GM19328 (cell line): ENCODE measurements around the gene CCDC6.

ENCODE experiments used
- ATAC-seq: cut with Tn5 transposase; IDR thresholded peaks from one replicate; pipeline ENCODE4 v1.9.1; 2021; ENCODE audit warnings: mild to moderate bottlenecking, moderate library complexity; ENCODE audit not compliant: unreplicated experiment

Gene CCDC6

GRCh38 chr10:59856104-59856503, 50.3 kb downstream of the CCDC6 start:
- no peak for ATAC-seq

GRCh38 chr10:59854571-59854970, 51.8 kb downstream of the CCDC6 start:
- ATAC-seq = no peak

- ATAC-seq = no peak
Observed at GRCh38 chr10:59852670-59853069, 53.7 kb downstream of the CCDC6 start.

- no peak for ATAC-seq
Observed at GRCh38 chr10:59851864-59852263, 54.5 kb downstream of the CCDC6 start.

- no peak for ATAC-seq
Observed at GRCh38 chr10:59847888-59848287, 58.5 kb downstream of the CCDC6 start.

GRCh38 chr10:59847326-59847725, 59.0 kb downstream of the CCDC6 start:
- ATAC-seq = no peak

GRCh38 chr10:59844436-59844835, 61.9 kb downstream of the CCDC6 start:
- ATAC-seq = no peak

- ATAC-seq = no peak
Observed at GRCh38 chr10:59843748-59844147, 62.6 kb downstream of the CCDC6 start.

GRCh38 chr10:59839576-59839975, 66.8 kb downstream of the CCDC6 start:
- ATAC-seq = no peak

- no peak for ATAC-seq
Observed at GRCh38 chr10:59838085-59838789, 68.1 kb downstream of the CCDC6 start.

GRCh38 chr10:59833810-59834209, 72.5 kb downstream of the CCDC6 start:
- no peak for ATAC-seq

GRCh38 chr10:59832506-59832905, 73.8 kb downstream of the CCDC6 start:
- ATAC-seq = no peak

- no peak for ATAC-seq
Observed at GRCh38 chr10:59831658-59832503, 74.5 kb downstream of the CCDC6 start.

- no peak for ATAC-seq
Observed at GRCh38 chr10:59830601-59831259, 75.6 kb downstream of the CCDC6 start.

- ATAC-seq = peak; percentile 64
Observed at GRCh38 chr10:59829601-59830000, 76.8 kb downstream of the CCDC6 start.

GRCh38 chr10:59829024-59829423, 77.3 kb downstream of the CCDC6 start:
- no peak for ATAC-seq

- no peak for ATAC-seq
Observed at GRCh38 chr10:59825932-59826331, 80.4 kb downstream of the CCDC6 start.

GRCh38 chr10:59823751-59824150, 82.6 kb downstream of the CCDC6 start:
- ATAC-seq = no peak

GRCh38 chr10:59823111-59823510, 83.2 kb downstream of the CCDC6 start:
- no peak for ATAC-seq

- ATAC-seq = no peak
Observed at GRCh38 chr10:59820471-59820870, 85.9 kb downstream of the CCDC6 start.

- ATAC-seq = no peak
Observed at GRCh38 chr10:59819683-59820082, 86.7 kb downstream of the CCDC6 start.

GRCh38 chr10:59819265-59819664, 87.1 kb downstream of the CCDC6 start:
- no peak for ATAC-seq
